Skeletal muscle tissue (tissue), 4 donors: ENCODE measurements around the gene CIBAR2. TPM values are rescaled to one million over a fixed set of nuclear protein-coding genes. Genes with fewer than 3 reads are reported as not detected.
A peak's percentile ranks its signal among the peaks of the same experiment; 100 is the strongest.

Experiments
- H3K27ac ChIP-seq: one replicate; pipeline ENCODE4 v1.7.0; 2013; ENCODE audit warnings: mild to moderate bottlenecking, low read depth, low read length, inconsistent platforms
- H3K27me3 ChIP-seq, 3 donors: one replicate each; pipeline ENCODE4 v1.7.0; 2013; ENCODE audit warnings: low read length in 3 of 3; ENCODE audit not compliant: control insufficient read depth in 3 of 3, insufficient read depth in 3 of 3
- H3K36me3 ChIP-seq, 3 donors: one replicate each; pipeline ENCODE4 v1.7.0; 2013; ENCODE audit warnings: low read length in 3 of 3; ENCODE audit not compliant: control insufficient read depth in 3 of 3, insufficient read depth in 3 of 3
- H3K4me1 ChIP-seq, 3 donors: one replicate each; pipeline ENCODE4 v1.7.0; 2013; ENCODE audit warnings: low read length in 3 of 3, mild to moderate bottlenecking in 3 of 3; ENCODE audit not compliant: control insufficient read depth in 3 of 3, insufficient read depth in 3 of 3
- H3K4me3 ChIP-seq, 3 donors: one replicate each; pipeline ENCODE4 v1.7.0; 2013; ENCODE audit warnings: low read length in 3 of 3
- H3K9ac ChIP-seq, 3 donors: one replicate each; pipeline ENCODE4 v1.7.0; 2013; ENCODE audit warnings: low read length in 3 of 3, mild to moderate bottlenecking in 3 of 3, moderate library complexity in 2 of 3, low read depth in 1 of 3
- H3K9me3 ChIP-seq, 3 donors: one replicate each; pipeline ENCODE4 v1.7.0; 2013; ENCODE audit warnings: low read length in 3 of 3; ENCODE audit not compliant: control insufficient read depth in 3 of 3
- total RNA-seq: library from RNA; depleted of rRNA; stranded (reverse); fragments of >200 nt; gene quantifications from one replicate; pipeline ENCODE4 v1.2.3, GENCODE V29; 2014
- donor health status: Osteomylitis.

The CIBAR2 gene
- total RNA-seq, 1 donor from 2014 or later, result not detected

DNA sequence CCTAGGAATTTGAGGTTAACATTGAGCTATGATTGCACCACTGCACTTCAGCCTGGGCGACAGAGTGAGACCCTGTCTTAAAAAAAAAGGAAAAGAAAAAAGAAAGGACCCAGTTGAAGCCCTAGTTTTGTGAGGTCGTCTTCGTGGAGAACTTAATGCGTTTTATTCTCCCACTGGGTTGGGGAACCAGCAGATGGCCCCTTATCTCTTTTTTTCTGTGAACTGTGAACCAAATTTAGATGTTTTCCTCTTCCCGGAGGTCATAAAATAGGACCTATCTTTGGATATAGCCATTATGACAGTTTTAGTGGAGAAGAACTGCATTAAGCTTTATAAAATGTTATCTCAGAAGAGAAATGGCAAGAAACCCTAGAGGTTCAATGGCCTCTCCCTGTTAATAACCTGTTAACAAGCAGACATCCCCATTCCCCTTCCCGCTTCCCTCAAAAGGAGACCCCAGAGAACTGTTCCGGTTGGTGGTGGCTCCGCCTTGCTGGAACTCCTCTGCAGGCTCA is 61.1 kb downstream of the CIBAR2 start:
- H3K9me3 ChIP-seq, result no peaks in the 10 kb centered on the region
- no peaks in the 10 kb centered on the region for H3K27me3 ChIP-seq
- no peak overlapping the region for H3K4me3 ChIP-seq
- peaks cover 6 to 22% (median 19%) of the 10 kb centered on the region in 3 donors for H3K4me1 ChIP-seq
- H3K9ac ChIP-seq, result no peak overlapping the region
- H3K36me3 ChIP-seq, result no peaks in the 10 kb centered on the region
- H3K27ac ChIP-seq, result no peak overlapping the region

DNA sequence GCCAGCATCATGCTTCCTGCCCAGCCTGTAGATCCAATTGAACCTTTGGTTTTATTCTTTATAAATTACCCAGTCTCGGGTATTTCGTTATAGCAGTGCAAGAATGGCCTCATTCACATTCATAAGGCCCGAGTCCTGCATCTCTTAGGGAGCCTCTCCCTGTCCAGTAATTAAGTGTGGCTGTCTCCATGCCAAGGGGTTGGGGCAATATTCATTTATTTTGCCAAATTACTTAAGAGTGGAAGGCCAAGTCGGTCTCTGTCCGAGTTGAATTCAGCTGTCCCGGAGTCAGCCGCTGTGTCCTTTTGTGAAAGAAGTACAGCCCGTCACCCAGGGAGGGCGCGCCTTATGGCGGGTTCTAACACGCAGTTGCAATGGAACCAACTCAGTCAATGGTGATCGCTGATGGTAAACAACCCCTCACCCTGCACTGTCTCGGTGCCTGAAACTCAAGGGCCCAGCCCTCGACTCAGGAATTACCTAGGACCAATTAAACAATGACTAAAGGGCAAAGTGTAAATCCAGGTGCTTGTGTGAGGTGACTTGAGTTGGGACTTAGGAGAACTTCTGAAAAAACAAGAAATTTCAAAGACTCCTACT is 62.5 kb downstream of the CIBAR2 start:
- H3K9me3 ChIP-seq, result no peaks in the 10 kb centered on the region
- H3K4me3 ChIP-seq, result no peak overlapping the region
- H3K27ac ChIP-seq, result no peak overlapping the region
- peaks cover 0 to 12% (median 11%) of the 10 kb centered on the region in 3 donors for H3K4me1 ChIP-seq
- no peak overlapping the region for H3K9ac ChIP-seq
- no peaks in the 10 kb centered on the region for H3K27me3 ChIP-seq
- H3K36me3 ChIP-seq, result no peaks in the 10 kb centered on the region

- Histone ChIP-seq H3K27ac (no peak overlapping the region), H3K4me1 (peaks cover 0 to 12% (median 11%) of the 10 kb centered on the region in 3 donors), H3K9ac (peak overlapping the region in 1 of 3 donors; percentile 57), H3K9me3 (no peaks in the 10 kb centered on the region), H3K36me3 (peaks cover 0 to 2% (median 0%) of the 10 kb centered on the region in 3 donors), H3K4me3 (peak overlapping the region in 1 of 3 donors; percentile 6), H3K27me3 (no peaks in the 10 kb centered on the region)
Observed at GRCh38 chr16:85048921-85049562, 63.2 kb downstream of the CIBAR2 start.

Other genes with a start within 250 kb of the CIBAR2 start
- 19.8 TPM for gene ZDHHC7, start 100.9 kb downstream of the CIBAR2 start, total RNA-seq
- 5.7 TPM for gene KIAA0513, start 84.7 kb downstream of the CIBAR2 start, total RNA-seq